ENCODE measurements around the gene HPS1.
A peak's percentile ranks its signal among the peaks of the same experiment; 100 is the strongest.

HPS1 gene

DNA sequence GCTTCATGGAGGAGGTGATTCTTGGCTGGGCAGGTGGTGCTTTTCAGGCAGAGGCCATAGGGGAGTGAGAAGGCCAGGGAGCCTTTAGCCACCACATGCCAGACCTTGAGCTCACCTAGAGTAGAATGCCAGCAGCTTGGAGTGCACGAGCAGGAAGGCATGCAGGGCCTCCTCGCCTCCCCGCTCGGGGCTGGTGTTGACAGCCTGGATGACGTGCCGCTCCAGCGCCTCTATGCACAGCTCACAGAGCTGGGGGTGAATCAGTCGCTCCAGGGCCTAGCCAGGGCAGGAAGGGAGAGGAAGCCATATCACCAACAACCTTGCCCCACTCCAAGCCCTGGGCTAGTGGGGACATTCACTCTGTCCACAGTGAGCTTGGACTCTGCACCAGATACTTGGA is 15.7 kb downstream of the HPS1 start:
- no peak for DNase-seq

DNA sequence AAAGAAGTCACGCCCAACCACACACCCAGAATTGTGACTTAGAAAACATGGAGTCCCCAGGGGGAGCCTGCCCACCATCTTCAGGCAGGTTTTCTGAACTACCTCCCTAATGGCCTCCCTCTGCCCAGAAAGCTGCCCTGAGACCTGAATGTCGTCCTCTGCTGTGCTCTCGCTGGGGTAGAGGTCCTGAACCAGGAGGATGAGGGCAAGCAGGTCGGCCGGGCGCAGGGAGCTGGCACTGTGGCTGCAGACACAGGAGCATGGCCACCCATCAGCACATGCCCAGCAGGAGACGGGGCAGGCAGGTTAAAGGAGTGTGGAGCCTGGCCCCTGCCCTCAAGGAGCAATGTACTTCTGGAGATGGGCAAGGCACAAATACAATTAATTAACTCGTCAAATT is 16.3 kb downstream of the HPS1 start:
- DNase-seq, result no peak

DNA sequence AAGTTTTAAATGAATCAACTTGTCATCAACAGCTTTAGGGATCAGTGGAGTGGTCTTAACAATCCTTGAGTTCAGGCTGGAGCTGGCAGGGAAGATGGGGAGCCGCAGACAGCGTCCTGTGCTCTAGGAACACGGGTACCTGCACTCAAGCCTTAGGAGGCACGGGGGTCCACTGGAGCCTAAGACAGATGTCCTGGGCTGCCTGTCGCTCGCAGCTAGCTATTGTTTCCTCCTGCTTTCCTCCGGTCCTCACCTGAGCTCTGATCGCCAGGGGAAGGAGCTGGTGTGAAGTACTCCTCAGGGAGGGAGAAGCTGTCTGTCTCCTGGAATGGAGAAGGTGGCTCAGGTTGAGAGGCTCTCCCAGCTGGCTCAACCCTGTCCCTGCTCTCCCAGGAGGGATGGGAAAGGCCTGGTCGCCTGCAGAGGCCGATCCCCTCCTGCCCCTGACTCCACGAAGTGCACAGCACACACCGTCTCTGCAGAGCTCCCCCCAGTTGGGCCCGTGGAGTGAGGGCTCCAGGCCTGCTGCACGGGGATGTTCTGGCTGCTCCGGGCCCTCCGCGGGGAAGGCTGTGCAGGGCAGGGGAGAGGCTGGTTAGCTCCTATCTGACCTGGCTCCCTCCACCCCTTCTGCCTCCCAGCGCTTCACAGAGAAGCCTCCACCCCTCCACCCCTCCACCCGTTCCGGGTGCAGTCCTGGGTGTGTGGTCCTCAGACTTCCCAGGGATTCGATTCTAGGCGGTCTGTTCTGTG is 17.2 kb downstream of the HPS1 start:
- no peak for DNase-seq

DNA sequence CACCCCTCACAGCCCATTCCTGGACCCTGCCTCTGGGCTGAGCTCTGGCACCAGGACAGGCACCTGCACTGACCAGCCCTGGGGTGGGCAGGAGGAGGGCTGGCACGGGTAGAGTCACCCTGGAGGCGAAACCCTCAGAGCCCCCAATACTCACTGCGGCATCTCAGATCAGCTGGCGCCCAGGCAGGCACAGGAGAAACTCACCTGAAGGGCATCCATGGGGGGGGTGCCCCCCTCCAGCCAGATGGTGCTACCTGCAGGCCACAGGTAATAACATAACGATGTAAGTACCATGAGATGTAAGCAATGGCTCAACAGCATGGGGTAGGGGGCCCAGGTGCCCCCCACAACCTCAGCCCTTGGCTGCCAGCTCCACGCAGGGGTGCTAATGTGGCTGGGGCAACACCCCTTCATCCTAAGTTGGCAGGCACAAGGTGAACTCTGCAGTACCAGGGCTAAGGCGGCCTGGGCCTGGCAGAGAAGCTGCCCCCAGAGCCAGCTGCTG is 19.7 kb downstream of the HPS1 start:
- DNase-seq, result no peak

DNA sequence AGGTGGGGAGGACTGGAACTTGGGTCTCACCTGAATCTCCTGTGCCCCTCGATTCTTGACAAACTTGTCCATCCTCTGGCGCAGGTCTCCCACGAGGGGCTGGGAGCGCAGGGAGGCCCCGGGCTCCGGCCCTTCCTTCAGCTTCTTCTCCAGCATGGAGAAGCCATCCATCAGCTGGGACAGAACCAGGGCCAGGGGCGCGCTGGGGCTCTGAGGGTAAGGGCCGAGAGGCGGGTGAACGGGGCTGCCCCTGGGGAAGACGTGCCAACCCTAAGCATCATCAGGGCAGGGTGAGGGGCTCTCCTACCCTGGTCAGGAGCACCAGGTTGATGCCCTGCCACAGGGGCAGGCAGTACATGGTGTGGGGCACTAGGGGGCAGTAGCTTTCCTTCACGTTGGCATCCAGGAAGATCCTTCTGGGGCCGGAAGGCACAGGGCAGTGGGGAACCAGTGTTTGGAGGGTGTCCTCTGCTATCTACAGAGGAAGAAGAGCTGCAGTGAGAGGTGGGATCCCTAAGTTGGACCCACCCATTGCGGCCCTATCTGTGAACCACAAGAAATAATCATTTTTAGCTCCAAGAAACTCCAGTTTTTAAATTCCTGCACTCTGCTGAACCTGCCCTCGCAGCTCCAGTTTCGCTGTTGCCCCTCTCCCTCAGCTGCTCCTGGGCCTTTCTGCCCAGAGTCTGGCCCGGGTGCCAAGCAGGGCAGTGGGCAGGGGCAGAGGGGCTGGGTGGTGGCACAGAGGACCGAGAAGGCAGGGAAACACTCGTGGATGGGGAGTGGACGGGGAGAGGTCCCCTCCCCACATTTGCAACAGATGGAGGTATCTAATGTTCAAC is 21.0 kb downstream of the HPS1 start:
- no peak for DNase-seq

DNA sequence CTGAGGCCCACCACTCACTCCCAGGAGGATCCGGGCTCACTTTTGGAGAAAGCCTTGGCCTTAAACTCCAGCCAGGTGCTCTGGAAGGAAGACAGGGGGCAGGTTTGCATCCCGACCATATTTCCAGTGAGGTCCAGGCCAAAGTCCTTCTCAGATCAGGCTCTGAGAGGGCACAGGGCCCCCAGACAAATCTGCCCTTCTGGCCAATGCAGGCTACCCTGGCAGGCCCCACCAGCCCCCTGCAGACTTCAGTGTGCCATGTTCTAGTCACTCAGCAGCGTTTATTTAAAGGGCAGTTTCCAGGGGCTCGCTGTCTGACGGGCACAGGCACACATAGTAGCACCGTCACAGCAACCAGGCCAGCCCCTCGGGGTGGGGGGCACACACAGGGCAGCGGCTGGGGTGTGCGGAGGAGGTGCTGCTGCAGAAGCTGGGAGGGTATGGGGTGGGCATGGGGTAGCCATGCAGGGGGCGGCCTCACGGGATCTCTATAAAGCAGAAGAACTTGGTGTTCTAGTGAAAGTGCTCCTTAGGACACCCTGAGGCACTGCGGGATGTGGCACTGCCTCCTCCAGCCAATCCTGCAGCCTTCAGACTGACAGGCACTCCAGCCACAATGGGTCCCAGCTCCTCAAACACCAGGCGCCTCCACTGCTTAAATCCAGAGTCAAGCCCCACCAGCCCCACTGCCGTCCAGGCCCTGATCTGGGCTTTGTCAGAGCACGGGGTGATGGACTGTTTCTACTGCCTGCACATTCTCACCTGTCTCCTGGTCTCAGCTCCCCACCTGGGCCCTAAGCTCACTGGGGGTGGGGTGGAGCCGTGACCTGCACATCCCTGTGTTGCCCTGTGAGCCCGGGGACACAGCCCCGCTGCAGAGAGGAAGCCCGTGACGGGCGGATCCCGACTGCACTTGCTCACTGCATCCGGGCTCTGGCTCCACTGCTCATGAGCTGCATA is 22.2 kb downstream of the HPS1 start:
- no peak for DNase-seq

DNA sequence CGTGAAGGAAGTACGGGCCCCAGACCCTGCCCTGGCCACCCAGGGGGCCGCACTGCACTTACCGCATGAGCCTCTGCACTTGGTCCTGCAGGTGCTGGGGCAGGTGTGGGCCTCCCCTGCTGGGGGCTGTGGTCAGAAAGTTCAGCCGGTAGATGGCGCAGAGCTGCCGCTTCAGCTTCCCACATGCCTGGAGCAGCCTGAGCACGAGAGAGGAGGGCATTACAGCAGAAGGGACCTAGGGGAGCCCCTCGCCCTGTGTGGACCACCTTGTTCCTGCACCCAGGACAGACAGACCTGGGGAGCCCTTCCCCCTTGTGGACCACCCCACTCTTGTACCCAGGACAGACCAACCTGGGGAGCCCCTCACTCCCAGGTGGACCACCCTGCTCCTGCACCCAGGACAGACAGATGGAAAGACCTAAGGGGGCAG is 23.0 kb downstream of the HPS1 start:
- DNase-seq, result no peak

DNA sequence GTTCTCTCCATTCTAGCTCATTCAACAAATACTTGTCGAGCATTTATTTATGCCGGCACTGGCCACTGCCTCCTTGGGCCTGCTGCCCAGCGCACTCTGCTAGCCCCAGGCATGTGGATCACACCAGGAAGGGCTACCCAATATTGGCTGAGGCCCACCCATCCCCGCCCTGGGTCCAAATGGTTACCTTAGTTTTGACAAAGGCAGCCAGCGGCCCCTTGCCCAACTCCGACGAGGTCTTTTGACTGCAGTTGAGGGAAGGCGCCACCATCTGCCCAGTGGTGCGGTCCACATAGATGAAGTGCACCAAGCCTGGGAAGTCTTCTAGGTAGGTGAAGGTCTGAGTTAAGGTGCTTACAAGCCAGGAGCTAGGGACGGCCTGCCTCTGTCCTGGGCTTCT is 24.6 kb downstream of the HPS1 start:
- no peak for DNase-seq

DNA sequence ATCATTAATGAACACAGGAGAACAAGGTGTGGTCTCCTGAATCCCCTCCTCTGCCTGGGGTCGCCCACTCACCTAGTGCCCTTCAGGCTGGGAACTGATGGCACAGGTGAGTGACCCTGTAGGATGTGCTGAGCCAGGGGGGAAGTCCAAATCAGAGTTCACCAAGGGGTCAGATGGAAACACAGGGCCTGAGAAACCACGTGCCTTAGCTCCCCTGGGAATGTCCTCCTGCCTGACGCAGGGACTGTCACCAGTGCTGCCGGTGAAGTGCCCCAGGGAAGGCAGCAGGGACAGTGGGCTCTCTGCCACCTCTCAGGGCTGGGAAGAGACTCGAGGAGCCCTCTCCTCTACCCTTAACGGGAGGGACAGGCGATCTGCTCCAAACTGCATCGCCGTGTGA is 25.9 kb downstream of the HPS1 start:
- no peak for DNase-seq

DNA sequence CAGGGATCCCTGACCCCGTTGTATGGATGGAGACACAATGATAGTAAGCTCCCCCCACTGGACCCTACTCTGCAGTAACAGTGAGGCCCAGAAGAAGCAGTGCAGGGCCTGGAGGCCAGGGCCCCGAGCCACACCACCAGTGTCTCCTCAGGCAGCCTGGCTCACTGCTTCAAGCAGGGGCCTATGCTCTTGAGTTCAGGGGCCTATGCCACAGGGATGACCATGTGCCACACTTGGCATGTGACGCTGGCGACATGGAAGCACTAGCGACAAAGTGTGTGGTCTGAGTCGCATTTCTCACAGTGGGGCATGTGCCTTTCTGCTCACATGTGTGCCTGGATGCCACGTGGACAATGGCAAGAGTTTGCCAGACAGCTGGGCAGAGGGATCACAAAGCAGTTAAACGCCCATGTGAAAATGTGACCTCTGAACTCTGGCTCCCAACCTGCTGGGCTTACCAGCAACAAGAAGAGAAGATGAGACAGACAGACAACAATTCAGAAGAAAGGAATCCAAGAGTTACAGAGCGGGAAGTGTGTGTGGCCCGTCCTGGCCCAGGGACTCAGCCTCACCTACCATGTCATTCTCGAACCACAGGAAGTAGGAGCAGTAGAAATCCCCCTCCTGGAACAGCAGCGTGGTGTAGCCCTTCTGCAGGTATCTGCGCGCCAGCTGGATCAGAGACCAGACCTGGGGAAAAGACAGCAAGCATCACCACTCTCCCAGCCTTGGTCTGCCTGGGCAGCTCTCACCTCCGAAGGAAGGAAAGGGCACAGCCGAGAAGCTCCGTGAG is 27.1 kb downstream of the HPS1 start:
- DNase-seq, result no peak

DNA sequence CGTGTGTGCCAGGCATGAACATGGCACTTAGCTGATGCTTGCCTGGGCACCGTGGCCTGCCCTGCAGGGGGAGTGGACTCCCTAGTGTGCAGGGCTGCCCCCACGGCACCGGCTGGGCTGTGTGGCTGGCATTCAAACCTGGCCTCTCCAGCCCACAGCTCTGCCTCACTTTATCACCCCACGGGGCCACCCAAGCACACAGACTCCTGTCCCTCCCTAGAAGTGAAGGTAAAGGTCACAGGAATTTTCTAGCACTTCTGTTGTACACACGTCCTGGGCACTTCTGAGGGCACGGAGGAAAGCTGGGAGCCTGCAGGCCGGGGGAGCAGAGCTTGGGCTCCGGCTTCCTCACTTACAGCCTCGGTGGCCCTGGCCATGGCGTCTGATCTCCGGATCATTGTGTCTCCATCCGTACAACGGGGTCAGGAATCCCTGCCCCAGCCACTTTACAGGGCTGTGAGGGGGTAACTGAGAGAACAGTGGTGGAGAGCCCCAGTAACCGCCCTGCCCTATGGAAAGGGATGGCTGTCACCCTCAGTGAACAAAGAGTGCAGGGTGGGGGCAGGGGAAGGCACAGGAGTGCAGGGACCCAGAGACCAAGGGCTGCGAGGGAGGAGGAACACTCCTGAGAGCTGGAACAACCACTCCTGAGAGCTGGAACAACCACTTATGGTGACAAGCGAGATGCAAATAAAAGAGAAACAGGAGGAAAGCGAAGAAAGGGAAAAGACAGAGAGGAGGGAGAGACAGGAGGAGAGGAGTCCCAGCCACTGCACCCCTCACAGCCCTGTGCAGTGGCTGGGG is 27.9 kb downstream of the HPS1 start:
- no peak for DNase-seq

DNA sequence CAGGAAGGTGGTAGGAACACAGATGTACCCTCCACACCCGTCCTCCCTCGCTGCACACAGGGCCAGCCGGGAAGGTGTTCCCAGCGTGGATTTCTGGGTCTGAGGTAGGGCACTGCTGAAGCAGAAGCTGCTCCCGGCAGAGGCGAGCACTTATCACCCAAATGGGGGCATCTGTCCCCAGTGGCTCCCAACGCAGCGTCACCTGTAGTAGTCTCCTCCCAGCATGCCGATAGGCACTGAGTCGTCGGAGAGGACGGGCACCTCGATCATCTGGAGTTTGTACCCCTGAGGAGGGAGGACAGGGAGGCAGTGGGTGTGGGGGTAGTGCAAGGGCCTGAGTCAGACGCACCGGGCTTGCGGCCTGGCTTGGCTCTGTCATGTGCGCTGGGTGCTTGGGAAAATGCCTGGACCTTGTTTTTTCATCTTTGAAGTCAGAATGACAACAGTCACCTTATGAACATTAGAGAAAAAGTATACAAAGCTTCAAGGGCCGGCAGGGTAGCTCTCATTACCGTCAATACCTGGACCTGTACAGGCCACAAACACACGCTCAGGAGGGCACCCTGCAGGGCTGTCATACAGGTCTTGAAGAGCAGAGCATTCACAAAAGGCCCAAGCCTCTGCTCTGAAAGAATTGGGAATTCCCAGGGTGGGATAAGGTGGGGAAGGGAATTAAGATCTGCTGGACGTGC is 28.6 kb downstream of the HPS1 start:
- DNase-seq, result no peak

DNA sequence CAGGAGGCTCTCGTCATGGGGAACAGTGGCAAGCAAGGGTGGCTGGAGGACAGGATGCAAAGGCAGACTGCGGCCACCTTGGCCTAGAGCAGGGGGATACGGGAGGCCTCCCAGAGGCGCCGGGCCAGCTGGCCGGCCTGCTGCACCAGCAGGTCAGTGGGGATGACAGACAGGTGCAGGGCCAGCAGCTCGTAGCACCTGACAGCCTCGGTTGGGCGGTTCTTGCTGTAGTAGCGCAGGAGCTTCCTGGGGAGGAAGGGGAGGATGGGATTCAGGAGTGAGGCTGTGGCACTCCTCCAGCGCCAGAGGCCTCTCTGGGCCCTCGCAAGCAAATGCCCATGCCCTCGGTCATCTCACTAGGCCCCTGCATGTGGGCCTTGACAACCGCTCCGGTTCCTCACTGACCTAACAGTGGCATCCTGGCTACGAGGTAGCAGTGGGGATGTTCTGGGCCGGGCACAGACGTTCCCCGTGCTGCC is 29.2 kb downstream of the HPS1 start:
- DNase-seq, result no peak

DNA sequence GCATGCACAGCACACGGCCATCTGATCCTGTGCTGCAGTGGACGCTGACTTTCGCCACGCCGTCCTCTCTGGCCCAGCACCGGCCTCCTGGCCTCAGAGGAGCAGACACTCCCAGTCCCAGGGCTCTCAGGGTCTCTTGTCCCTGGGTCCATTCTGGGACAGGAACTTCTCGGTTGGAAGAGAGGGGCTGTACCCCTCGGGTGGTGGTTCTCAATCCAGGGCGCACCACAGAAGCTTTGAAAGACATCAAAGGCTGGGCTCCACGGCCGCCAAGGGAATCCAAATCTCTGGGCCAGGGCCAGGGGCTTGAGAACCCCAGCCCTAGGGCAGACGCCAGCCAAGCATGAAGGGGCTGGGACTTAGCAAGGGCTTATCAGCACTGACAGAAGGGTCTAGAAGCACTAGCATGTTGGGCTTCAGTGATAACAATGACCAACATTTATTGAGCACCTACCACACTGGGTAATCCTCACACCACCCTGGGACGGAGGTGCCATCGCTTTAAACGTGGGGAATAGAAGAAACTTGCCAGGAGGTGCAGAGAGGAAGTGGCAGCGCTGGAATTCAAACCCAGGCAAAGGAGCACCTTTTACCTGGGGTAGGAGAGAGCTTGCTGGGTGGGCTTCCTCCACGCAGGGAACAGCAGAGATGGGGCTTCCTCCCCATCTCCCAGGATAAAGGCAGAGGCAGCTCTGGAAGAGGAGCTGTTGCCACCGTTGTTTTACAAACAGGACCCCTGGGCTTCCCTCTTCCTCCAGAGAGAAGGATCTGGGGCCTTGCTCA is 29.9 kb downstream of the HPS1 start:
- no peak for DNase-seq

DNA sequence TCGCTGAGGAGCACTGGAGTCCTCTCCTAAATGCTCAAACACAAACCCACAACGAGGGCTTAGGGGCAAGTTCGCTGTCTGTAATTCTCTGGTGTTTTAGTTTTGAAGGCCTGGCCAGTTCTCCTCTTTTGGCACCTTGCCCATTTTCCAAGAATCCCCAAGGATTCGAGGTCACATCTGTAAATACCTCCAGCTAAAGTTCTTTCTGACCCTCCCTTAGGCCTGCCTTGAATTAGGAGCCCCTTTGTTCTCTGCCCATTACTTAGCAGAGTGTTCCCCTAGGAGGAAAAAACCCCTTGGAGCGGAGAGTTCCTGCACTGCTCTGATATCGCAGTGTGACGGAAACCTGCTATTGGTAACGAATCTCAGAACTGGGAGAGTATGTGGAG is 31.0 kb downstream of the HPS1 start:
- DNase-seq, result peak; percentile 55

DNA sequence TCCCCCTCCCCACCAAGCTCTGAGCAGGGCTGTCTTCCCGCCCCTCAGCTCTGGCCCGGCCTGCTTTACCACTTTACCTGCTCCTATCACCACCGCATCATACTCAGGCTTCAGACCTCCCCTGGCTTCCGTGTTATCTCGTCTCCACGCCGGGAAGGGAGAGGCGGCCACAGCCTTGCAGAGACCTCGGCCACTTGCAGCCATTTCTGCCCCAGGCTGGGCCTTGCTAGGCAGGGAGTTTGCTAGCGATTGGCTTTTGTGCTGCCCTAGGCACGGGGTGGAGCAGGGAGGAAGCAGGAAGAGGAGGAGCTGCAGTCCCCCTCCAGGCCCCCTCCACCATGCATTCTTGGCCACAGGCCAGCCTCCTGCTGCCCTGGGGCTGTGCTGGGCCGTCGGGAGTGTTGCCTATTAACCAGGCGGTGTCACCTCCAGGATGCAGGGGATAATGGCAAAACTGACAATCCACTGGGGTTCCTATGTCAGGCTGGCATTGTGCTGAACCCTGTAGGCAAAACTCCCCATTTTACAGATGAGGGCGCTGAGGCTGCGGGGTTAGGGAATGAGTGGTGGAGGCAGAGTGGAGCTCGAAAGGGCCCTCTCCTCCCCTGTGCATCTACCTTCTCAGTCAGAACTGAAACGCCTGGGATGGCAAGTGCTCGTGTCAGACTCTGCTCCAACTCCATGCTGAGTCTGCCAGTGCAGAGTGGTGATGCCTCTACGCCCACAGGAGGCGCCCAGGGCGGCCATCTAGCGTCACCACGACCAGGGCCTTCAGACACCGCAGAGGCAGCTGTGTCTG is 31.6 kb downstream of the HPS1 start, which contains the start of gene PYROXD2:
Gene PYROXD2, minus strand, starts transcription at position 251 of the 799 bp plus-strand sequence. Its CDS starts 47 bp downstream, at position 204.
- peak; percentile 94 for DNase-seq

DNA sequence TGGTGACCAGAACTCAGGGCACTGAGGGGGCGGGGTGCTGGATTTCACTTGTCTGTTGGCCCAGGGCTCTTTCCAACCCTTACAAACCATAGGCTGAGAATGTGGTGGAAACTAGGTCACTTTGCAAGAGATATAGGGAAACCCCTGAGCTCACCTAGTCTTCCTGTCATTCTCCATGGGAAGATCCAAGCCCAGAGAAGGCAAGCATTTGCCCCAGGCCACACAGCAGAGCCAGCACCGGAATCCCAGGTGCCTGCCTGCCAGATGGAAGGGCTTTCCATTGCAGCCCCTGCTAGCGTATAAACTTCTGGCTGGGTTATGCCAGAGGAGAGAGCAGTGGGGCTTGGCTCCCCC is 32.2 kb downstream of the HPS1 start:
- no peak for DNase-seq

DNA sequence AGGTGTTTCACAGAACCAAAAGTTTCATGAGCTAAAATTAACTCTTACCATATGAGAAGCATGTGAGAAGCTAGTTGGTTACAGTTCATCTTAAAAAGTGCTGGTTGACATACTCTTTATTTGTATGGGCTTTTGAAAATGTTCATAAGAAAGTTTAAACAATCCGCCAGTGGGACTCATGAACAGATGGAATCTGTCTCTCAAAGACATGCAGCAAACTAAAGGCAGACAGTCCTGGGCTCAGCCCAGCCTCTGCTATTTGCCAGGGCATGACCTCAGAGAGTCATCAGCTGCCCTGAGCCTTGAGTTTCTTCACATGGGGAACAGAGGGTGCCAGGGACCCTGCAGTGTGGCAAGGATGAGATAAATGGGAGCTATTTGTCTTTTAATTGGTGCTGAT is 35.0 kb downstream of the HPS1 start:
- no peak for DNase-seq

DNA sequence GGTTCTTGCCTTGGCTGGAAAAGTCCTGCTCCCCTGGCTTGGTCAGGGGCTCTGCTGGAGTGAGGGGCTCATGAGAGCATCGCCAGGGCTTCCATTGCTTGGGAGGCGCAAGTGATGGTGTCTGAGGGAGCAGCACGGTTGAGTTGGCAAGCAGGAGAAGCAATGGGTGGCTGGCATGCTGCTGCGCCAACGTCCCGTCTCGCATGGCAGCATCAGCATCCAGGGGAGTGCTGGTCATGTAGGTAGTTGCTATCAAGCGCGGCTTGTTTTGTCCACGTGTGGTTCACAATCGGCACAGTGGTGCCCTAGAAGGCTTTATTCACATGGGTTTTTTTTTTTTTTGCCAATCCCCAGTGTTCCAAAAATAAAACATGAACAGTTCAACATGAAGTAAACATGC is 35.6 kb downstream of the HPS1 start:
- DNase-seq, result no peak

All from fibroblast of skin of right quadriceps (primary cell).